Testis (tissue), 2 donors: ENCODE measurements around the gene RTKN.

Experiments
- CTCF ChIP-seq, 3 experiments: fragments of 450-650 bp in 2 of 3; fragments of 200-600 bp in 1 of 3; sonication (generic) in 1 of 3; IDR thresholded peaks; one replicate each; pipeline ENCODE4 v1.5.1; 2016 to 2019; ENCODE audit warnings: antibody characterized with exemption in 3 of 3, mild to moderate bottlenecking in 2 of 3, moderate library complexity in 1 of 3
- POLR2A ChIP-seq: fragments of 450-650 bp; IDR thresholded peaks from one replicate; pipeline ENCODE4 v1.6.1; 2017; ENCODE audit warnings: antibody characterized with exemption, mild to moderate bottlenecking, moderate library complexity

- TF ChIP-seq CTCF (IDR thresholded peaks at IDR 0.05) (no peak), POLR2A (peak; percentile 85)
Observed at GRCh38 chr2:74457549-74458131, 15.9 kb upstream of the RTKN start.
